H9 (cell line): ENCODE data around the gene SCYGR1. TPM values are rescaled to one million over a fixed set of nuclear protein-coding genes. Genes with fewer than 3 reads are reported as not detected.

Experiments used
- DNase-seq: peaks from one replicate; pipeline ENCODE4 v3.0.0-alpha.2; 2017
- H2AFZ ChIP-seq: one replicate; pipeline ENCODE4 v1.6.1; 2013; ENCODE audit warnings: mild to moderate bottlenecking, low read length, control low read depth, moderate library complexity
- H2AK5ac ChIP-seq: 2 replicates; pipeline ENCODE4 v1.6.1; 2013; ENCODE audit warnings: low read length, control low read depth, mixed read lengths; ENCODE audit not compliant: insufficient read length
- H2BK120ac ChIP-seq: one replicate; pipeline ENCODE4 v1.6.1; 2013; ENCODE audit warnings: low read depth, mild to moderate bottlenecking, low read length, control low read depth, inconsistent platforms; ENCODE audit not compliant: poor library complexity, severe bottlenecking
- H2BK12ac ChIP-seq: 2 replicates; pipeline ENCODE4 v1.6.1; 2013; ENCODE audit warnings: low read length, control low read depth, mixed read lengths, low read depth; ENCODE audit not compliant: insufficient read length
- H2BK15ac ChIP-seq: 2 replicates; pipeline ENCODE4 v1.6.1; 2013; ENCODE audit warnings: low read depth, low read length, control low read depth
- H2BK20ac ChIP-seq: one replicate; pipeline ENCODE4 v1.6.1; 2013; ENCODE audit warnings: low read depth, mild to moderate bottlenecking, low read length, control low read depth, inconsistent platforms; ENCODE audit not compliant: poor library complexity, severe bottlenecking
- H2BK5ac ChIP-seq: 2 replicates; pipeline ENCODE4 v1.6.1; 2013; ENCODE audit warnings: low read length, control low read depth, mixed read lengths; ENCODE audit not compliant: insufficient read length
- H3K14ac ChIP-seq: 2 replicates; pipeline ENCODE4 v1.6.1; 2013; ENCODE audit warnings: low read length, control low read depth; ENCODE audit not compliant: insufficient read depth
- H3K18ac ChIP-seq: 2 replicates; pipeline ENCODE4 v1.6.1; 2013; ENCODE audit warnings: low read depth, mild to moderate bottlenecking, mixed read lengths, low read length, control low read depth; ENCODE audit not compliant: insufficient read length
- H3K23ac ChIP-seq: 2 replicates; pipeline ENCODE4 v1.6.1; 2013; ENCODE audit warnings: low read length, control low read depth, mixed read lengths, low read depth; ENCODE audit not compliant: insufficient read length
- H3K23me2 ChIP-seq: 2 replicates; pipeline ENCODE4 v1.6.1; 2013; ENCODE audit warnings: low read depth, mild to moderate bottlenecking, mixed read lengths, low read length, control low read depth; ENCODE audit not compliant: insufficient read length, poor library complexity, severe bottlenecking
- H3K27ac ChIP-seq: 2 replicates; pipeline ENCODE4 v1.5.1; 2013; ENCODE audit warnings: low read length, control low read depth, mixed read lengths, low read depth; ENCODE audit not compliant: insufficient read length
- H3K27me3 ChIP-seq: 2 replicates; pipeline ENCODE4 v1.6.1; 2013; ENCODE audit warnings: low read length, control low read depth, inconsistent platforms; ENCODE audit not compliant: insufficient read depth
- H3K4ac ChIP-seq: 2 replicates; pipeline ENCODE4 v1.6.1; 2013; ENCODE audit warnings: low read depth, mild to moderate bottlenecking, control low read depth, inconsistent platforms, low read length, moderate library complexity
- H3K4me1 ChIP-seq: 2 replicates; pipeline ENCODE4 v1.6.1; 2013; ENCODE audit warnings: low read length, control low read depth, inconsistent platforms; ENCODE audit not compliant: insufficient read depth
- H3K4me2 ChIP-seq: 2 replicates; pipeline ENCODE4 v1.6.1; 2013; ENCODE audit warnings: low read length, control low read depth, mixed read lengths; ENCODE audit not compliant: insufficient read length, insufficient read depth
- H3K56ac ChIP-seq: 2 replicates; pipeline ENCODE4 v1.6.1; 2013; ENCODE audit warnings: low read depth, mild to moderate bottlenecking, mixed read lengths, low read length, control low read depth; ENCODE audit not compliant: insufficient read length
- H3K79me1 ChIP-seq: 2 replicates; pipeline ENCODE4 v1.6.1; 2013; ENCODE audit warnings: low read depth, mild to moderate bottlenecking, moderate library complexity, low read length, control low read depth, inconsistent platforms; ENCODE audit not compliant: insufficient read depth, poor library complexity, severe bottlenecking
- H3K79me2 ChIP-seq: 2 replicates; pipeline ENCODE4 v1.6.1; 2013; ENCODE audit warnings: low read length, control low read depth, inconsistent platforms; ENCODE audit not compliant: insufficient read depth
- H3K9ac ChIP-seq: 2 replicates; pipeline ENCODE4 v1.6.1; 2013; ENCODE audit warnings: low read length, control low read depth, mixed read lengths; ENCODE audit not compliant: insufficient read length; ENCODE audit errors: extremely low read depth
- H3K9me3 ChIP-seq: one replicate; pipeline ENCODE4 v1.6.1; 2013; ENCODE audit warnings: low read depth, low read length, inconsistent platforms; ENCODE audit not compliant: control insufficient read depth
- H3T11ph ChIP-seq: one replicate; pipeline ENCODE4 v1.6.1; 2013; ENCODE audit warnings: mild to moderate bottlenecking, low read length, control low read depth, inconsistent platforms
- H4K20me1 ChIP-seq: one replicate; pipeline ENCODE4 v1.6.1; 2013; ENCODE audit not compliant: control insufficient read depth, insufficient read length, insufficient read depth
- H4K5ac ChIP-seq: 2 replicates; pipeline ENCODE4 v1.6.1; 2013; ENCODE audit warnings: low read depth, mild to moderate bottlenecking, mixed read lengths, low read length, control low read depth; ENCODE audit not compliant: insufficient read length
- H4K8ac ChIP-seq: replicated peaks from 2 replicates; pipeline ENCODE4 v1.6.1; 2013; ENCODE audit warnings: low read length, control low read depth, mixed read lengths, low read depth; ENCODE audit not compliant: insufficient read length
- H4K91ac ChIP-seq: 2 replicates; pipeline ENCODE4 v1.6.1; 2013; ENCODE audit warnings: low read depth, mild to moderate bottlenecking, moderate library complexity, mixed read lengths, low read length, control low read depth; ENCODE audit not compliant: insufficient read length
- H3K27ac Mint-ChIP-seq, 3 experiments: 2 replicates in 2 of 3; 3 replicates in 1 of 3; pipeline ENCODE4 v1.8.0; 2020 to 2021; ENCODE audit warnings: mixed read lengths in 3 of 3, mild to moderate bottlenecking in 1 of 3, moderate library complexity in 1 of 3
- H3K27me3 Mint-ChIP-seq: 2 replicates; pipeline ENCODE4 v1.8.0; 2021; ENCODE audit warnings: low read depth, mild to moderate bottlenecking, moderate library complexity, mixed read lengths
- H3K36me3 Mint-ChIP-seq, 3 experiments: 2 replicates in 2 of 3; 3 replicates in 1 of 3; pipeline ENCODE4 v1.8.0; 2020 to 2021; ENCODE audit warnings: low read depth in 3 of 3, mixed read lengths in 3 of 3; ENCODE audit not compliant: insufficient read depth in 1 of 3
- H3K4me1 Mint-ChIP-seq, 2 experiments: 2 replicates each; pipeline ENCODE4 v1.8.0; 2020; ENCODE audit warnings: mixed read lengths in 2 of 2
- H3K4me3 Mint-ChIP-seq, 2 experiments: 2 replicates in 1 of 2; 3 replicates in 1 of 2; pipeline ENCODE4 v1.8.0; 2020 to 2021; ENCODE audit warnings: mild to moderate bottlenecking in 2 of 2, mixed read lengths in 2 of 2, moderate library complexity in 1 of 2
- H3K9me3 Mint-ChIP-seq, 2 experiments: 2 replicates in 1 of 2; 3 replicates in 1 of 2; pipeline ENCODE4 v1.8.0; 2020; ENCODE audit warnings: mild to moderate bottlenecking in 2 of 2, mixed read lengths in 2 of 2, moderate library complexity in 1 of 2
- WGBS: extraction: QIAGEN DNeasy Blood & Tissue Kit; methylation state at CpG from one replicate; pipeline ENCODE4 v1.1.7; 2013; ENCODE audit warnings: missing lambda C conversion rate, low lambda C conversion rate, mixed read lengths; ENCODE audit not compliant: insufficient read length; ENCODE audit errors: extremely low coverage; 5-methylcytosine and 5-hydroxymethylcytosine counted together
- total RNA-seq: library from RNA; stranded (reverse); gene quantifications from 2 replicates; pipeline ENCODE4 v1.2.1, GENCODE V29; 2021
- TF ChIP-seq, protein P1 (sequence below): fragments of 200-600 bp; sonication (generic); conservative IDR thresholded peaks from 3 replicates; pipeline ENCODE4 v1.8.0; 2021; ENCODE audit warnings: antibody characterized with exemption, mild to moderate bottlenecking

SCYGR1 gene
- total RNA-seq, 1 experiment from 2014 or later, result not detected

DNA sequence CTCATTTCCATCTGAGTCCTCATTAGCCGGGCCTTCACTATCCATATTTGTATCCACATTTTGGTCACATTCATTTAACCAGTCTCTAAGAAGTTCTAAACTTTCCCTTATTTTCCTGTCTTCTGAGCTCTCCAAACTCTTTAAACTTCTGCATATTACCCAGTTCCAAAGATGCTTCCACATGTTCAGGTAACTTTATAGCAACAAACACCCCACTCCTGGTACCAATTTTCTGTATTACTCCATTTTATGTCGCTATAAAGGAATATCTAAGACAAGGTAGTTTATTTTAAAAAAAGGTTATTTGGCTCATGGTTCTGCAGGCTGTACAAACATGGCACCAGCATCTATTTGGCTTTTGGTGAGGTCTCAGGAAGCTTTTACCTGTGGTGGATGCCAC is 45.4 kb upstream of the SCYGR1 start:
- Histone ChIP-seq H3K9ac (no peak overlapping the region), H3T11ph (no peak overlapping the region), H4K20me1 (no peaks in the 10 kb centered on the region), H3K4me1 (no peaks in the 10 kb centered on the region), H3K79me1 (no peaks in the 10 kb centered on the region), H3K27me3 (no peaks in the 10 kb centered on the region), H3K79me2 (no peaks in the 10 kb centered on the region), H4K91ac (no peak overlapping the region), H2BK12ac (no peak overlapping the region), H3K14ac (no peak overlapping the region), H4K5ac (no peak overlapping the region), H2BK120ac (no peak overlapping the region), H3K4me2 (no peak overlapping the region), H2BK5ac (no peak overlapping the region), H2BK20ac (no peak overlapping the region), H3K56ac (no peak overlapping the region), H3K27ac (no peak overlapping the region), H3K4ac (no peak overlapping the region), H3K18ac (no peak overlapping the region), H4K8ac (no peak overlapping the region), H2AK5ac (no peak overlapping the region), H2BK15ac (no peak overlapping the region), H3K23ac (no peak overlapping the region), H2AFZ (no peak overlapping the region), H3K23me2 (no peaks in the 10 kb centered on the region), H3K9me3 (peaks cover 13% of the 10 kb centered on the region)
- TF ChIP-seq, protein P1, sequence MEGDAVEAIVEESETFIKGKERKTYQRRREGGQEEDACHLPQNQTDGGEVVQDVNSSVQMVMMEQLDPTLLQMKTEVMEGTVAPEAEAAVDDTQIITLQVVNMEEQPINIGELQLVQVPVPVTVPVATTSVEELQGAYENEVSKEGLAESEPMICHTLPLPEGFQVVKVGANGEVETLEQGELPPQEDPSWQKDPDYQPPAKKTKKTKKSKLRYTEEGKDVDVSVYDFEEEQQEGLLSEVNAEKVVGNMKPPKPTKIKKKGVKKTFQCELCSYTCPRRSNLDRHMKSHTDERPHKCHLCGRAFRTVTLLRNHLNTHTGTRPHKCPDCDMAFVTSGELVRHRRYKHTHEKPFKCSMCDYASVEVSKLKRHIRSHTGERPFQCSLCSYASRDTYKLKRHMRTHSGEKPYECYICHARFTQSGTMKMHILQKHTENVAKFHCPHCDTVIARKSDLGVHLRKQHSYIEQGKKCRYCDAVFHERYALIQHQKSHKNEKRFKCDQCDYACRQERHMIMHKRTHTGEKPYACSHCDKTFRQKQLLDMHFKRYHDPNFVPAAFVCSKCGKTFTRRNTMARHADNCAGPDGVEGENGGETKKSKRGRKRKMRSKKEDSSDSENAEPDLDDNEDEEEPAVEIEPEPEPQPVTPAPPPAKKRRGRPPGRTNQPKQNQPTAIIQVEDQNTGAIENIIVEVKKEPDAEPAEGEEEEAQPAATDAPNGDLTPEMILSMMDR, result no peak
- peaks cover 11 to 16% (median 13%) of the 10 kb centered on the region in 3 experiments for H3K36me3 Mint-ChIP-seq
- peaks cover 26 to 29% of the 10 kb centered on the region in 2 experiments for H3K9me3 Mint-ChIP-seq
- DNase-seq, result no peak
- H3K27me3 Mint-ChIP-seq, result no peaks in the 10 kb centered on the region; the same call in 1 of the 2 replicates
- H3K4me3 Mint-ChIP-seq, result no peak overlapping the region
- H3K27ac Mint-ChIP-seq, result no peak overlapping the region
- no peaks in the 10 kb centered on the region for H3K4me1 Mint-ChIP-seq
- WGBS, result no CpG with 5 or more reads among the region's 2 CpGs
